OCI-LY7 (cell line): ENCODE data around the gene ABCG8. TPM values are rescaled to one million over a fixed set of nuclear protein-coding genes. Genes with fewer than 3 reads are reported as not detected.

ENCODE experiments used
- BruUV-seq: library from RNA; stranded (reverse); fragments of 400-500 nt; replicated peaks from 2 replicates; lab custom pipeline; 2021; lab: Mats Ljungman, UMichigan
- CTCF ChIA-PET: fragments of 300-600 bp; sonication (Branson Sonifier 250); formaldehyde crosslinking; loops from one replicate; lab custom pipeline; 2022; ENCODE audit warnings: antibody characterized with exemption; ENCODE audit not compliant: unreplicated experiment; lab: Charles Lee
- POLR2A ChIA-PET: fragments of 300-600 bp; sonication (Branson Sonifier 250); formaldehyde crosslinking; loops from one replicate; lab custom pipeline; 2022; ENCODE audit warnings: antibody characterized with exemption; lab: Charles Lee
- DNase-seq: peaks from one replicate; pipeline ENCODE4 v3.0.0-alpha.2; 2015; ENCODE audit warnings: low spot score
- H2AFZ ChIP-seq: fragments of 200-600 bp; sonication (generic), shearing (Covaris generic); 2 replicates; pipeline ENCODE4 v1.6.1; 2014; ENCODE audit warnings: mild to moderate bottlenecking, antibody characterized with exemption, low read length, moderate library complexity
- H3K27ac ChIP-seq: fragments of 200-600 bp; sonication (generic); 2 replicates; pipeline ENCODE4 v1.5.1; 2014; ENCODE audit warnings: mixed run types, low read depth, mild to moderate bottlenecking, moderate library complexity, low read length, inconsistent platforms; ENCODE audit not compliant: poor library complexity, severe bottlenecking
- H3K36me3 ChIP-seq: fragments of 200-600 bp; sonication (generic); 2 replicates; pipeline ENCODE4 v1.6.1; 2014; ENCODE audit warnings: mild to moderate bottlenecking, antibody characterized with exemption, low read length, moderate library complexity, mixed read lengths; ENCODE audit not compliant: insufficient read depth
- H3K4me1 ChIP-seq: fragments of 200-600 bp; sonication (generic); 2 replicates; pipeline ENCODE4 v1.5.1; 2014; ENCODE audit warnings: mild to moderate bottlenecking, low read length; ENCODE audit not compliant: insufficient read depth, poor library complexity, severe bottlenecking
- H3K4me2 ChIP-seq: fragments of 200-600 bp; sonication (generic); 2 replicates; pipeline ENCODE4 v1.6.1; 2014; ENCODE audit warnings: mild to moderate bottlenecking, low read length
- H3K4me3 ChIP-seq: fragments of 200-600 bp; sonication (generic); 2 replicates; pipeline ENCODE4 v1.5.1; 2014; ENCODE audit warnings: mild to moderate bottlenecking, low read depth, low read length; ENCODE audit not compliant: poor library complexity, severe bottlenecking
- H3K79me2 ChIP-seq: fragments of 200-600 bp; sonication (generic); 2 replicates; pipeline ENCODE4 v1.6.1; 2016; ENCODE audit warnings: low read depth, mild to moderate bottlenecking, low read length, moderate library complexity, mixed read lengths; ENCODE audit not compliant: insufficient read depth
- H3K9me2 ChIP-seq: fragments of 200-600 bp; sonication (generic); 2 replicates; pipeline ENCODE4 v1.6.1; 2016; ENCODE audit warnings: mild to moderate bottlenecking, low read length, mixed read lengths; ENCODE audit not compliant: insufficient read depth
- H3K9me3 ChIP-seq: fragments of 200-600 bp; sonication (generic); 2 replicates; pipeline ENCODE4 v1.6.1; 2014; ENCODE audit warnings: mild to moderate bottlenecking, mixed run types, low read length, mixed read lengths
- H4K20me1 ChIP-seq: fragments of 200-600 bp; sonication (generic); 2 replicates; pipeline ENCODE4 v1.6.1; 2014; ENCODE audit warnings: mild to moderate bottlenecking, antibody characterized with exemption, low read length, moderate library complexity, mixed read lengths; ENCODE audit not compliant: insufficient read depth
- CTCF ChIP-seq: fragments of 200-600 bp; sonication (generic); conservative IDR thresholded peaks from 2 replicates; pipeline ENCODE4 v1.5.1; 2014; ENCODE audit warnings: mild to moderate bottlenecking, antibody characterized with exemption, low read length, moderate library complexity, mixed read lengths
- EZH2phosphoT487 ChIP-seq: fragments of 200-600 bp; sonication (generic); IDR thresholded peaks from 2 replicates; pipeline ENCODE4 v1.6.1; 2018; ENCODE audit warnings: low read depth, borderline replicate concordance, mild to moderate bottlenecking, mixed run types, antibody characterized with exemption, low read length, moderate library complexity, mixed read lengths
- intact Hi-C: fragments of 100-400 bp; cut with micrococcal nuclease; formaldehyde crosslinking; loops from one replicate; pipeline ENCODE4 v1.10.0; 2022; ENCODE audit not compliant: unreplicated experiment
- total RNA-seq, 2 experiments: library from RNA; depleted of rRNA in 1 of 2; stranded (reverse); fragments of >200 nt in 1 of 2; shearing (Covaris generic) in 1 of 2; gene quantifications; 2 replicates each; pipeline ENCODE4 v1.2.3, GENCODE V29; 2014 to 2022

ABCG8 gene
- total RNA-seq, 2 experiments from 2014 or later, result not detected

GRCh38 chr2:43810452-43810851 is 28.3 kb upstream of the ABCG8 start:
- H3K4me2 ChIP-seq, result no peak overlapping the region
- intact Hi-C loops, result no loop called here
- POLR2A ChIA-PET, result no interaction called here

GRCh38 chr2:43810888-43811287 is 27.9 kb upstream of the ABCG8 start:
- intact Hi-C loops, result no loop called here
- ChIA-PET POLR2A (no interaction called here), CTCF (no interaction called here)
- no peak for DNase-seq
- Histone ChIP-seq H3K27ac (no peak overlapping the region), H3K4me1 (no peaks in the 10 kb centered on the region), H3K9me2 (no peaks in the 10 kb centered on the region), H3K9me3 (no peaks in the 10 kb centered on the region), H3K4me2 (no peak overlapping the region), H4K20me1 (no peaks in the 10 kb centered on the region), H3K36me3 (no peaks in the 10 kb centered on the region), H3K79me2 (no peaks in the 10 kb centered on the region), H2AFZ (no peak overlapping the region), H3K4me3 (no peak overlapping the region)
- TF ChIP-seq EZH2phosphoT487, result no peak
- no peak for TF ChIP-seq CTCF
- no TSS peak for BruUV-seq

More at GRCh38 chr2:43810452-43810851, 28.3 kb upstream of the ABCG8 start:
- H3K4me1 ChIP-seq, result no peaks in the 10 kb centered on the region
- CTCF ChIA-PET, result no interaction called here
- no peak overlapping the region for H3K27ac ChIP-seq
- TF ChIP-seq EZH2phosphoT487 (no peak), CTCF (no peak)
- BruUV-seq, result no TSS peak
- H3K9me2 ChIP-seq, result no peaks in the 10 kb centered on the region
- no peaks in the 10 kb centered on the region for H3K36me3 ChIP-seq
- no peak for DNase-seq
- no peaks in the 10 kb centered on the region for H3K9me3 ChIP-seq
- H3K79me2 ChIP-seq, result no peaks in the 10 kb centered on the region
- H3K4me3 ChIP-seq, result no peak overlapping the region
- no peaks in the 10 kb centered on the region for H4K20me1 ChIP-seq
- no peak overlapping the region for H2AFZ ChIP-seq

GRCh38 chr2:43812006-43812405 is 26.8 kb upstream of the ABCG8 start:
- Histone ChIP-seq H3K4me1 (no peaks in the 10 kb centered on the region), H3K4me2 (no peak overlapping the region), H4K20me1 (no peaks in the 10 kb centered on the region), H3K27ac (no peak overlapping the region), H3K36me3 (no peaks in the 10 kb centered on the region), H2AFZ (no peak overlapping the region), H3K9me3 (no peaks in the 10 kb centered on the region), H3K4me3 (no peak overlapping the region), H3K9me2 (no peaks in the 10 kb centered on the region), H3K79me2 (no peaks in the 10 kb centered on the region)
- no TSS peak for BruUV-seq
- no peak for TF ChIP-seq EZH2phosphoT487
- no peak for TF ChIP-seq CTCF
- POLR2A ChIA-PET, result interaction anchor here (0.6 kb wide), 1 partner anchor 60 kb away, joined by 3 read pairs; no protein-coding TSS in a partner anchor
- CTCF ChIA-PET, result no interaction called here
- intact Hi-C loops, result no loop called here
- DNase-seq, result no peak
